BLaER1 treated with 17β-estradiol and CSF1 and Interleukin-3, amounts not matched to agents 10 nM and 100 nM (cell line): ENCODE data around the gene ADAMTS17.

ENCODE experiments used
- H3K27ac ChIP-seq, 11 experiments: shearing (Covaris generic); formaldehyde crosslinking; 2 replicates each; pipeline ENCODE4 v1.8.1; 2022
- H3K27me3 ChIP-seq, 11 experiments: shearing (Covaris generic); formaldehyde crosslinking; 2 replicates each; pipeline ENCODE4 v1.8.1; 2022
- H3K36me3 ChIP-seq, 11 experiments: shearing (Covaris generic); formaldehyde crosslinking; 2 replicates each; pipeline ENCODE4 v1.8.1; 2022
- H3K4me1 ChIP-seq, 10 experiments: shearing (Covaris generic); formaldehyde crosslinking; 2 replicates each; pipeline ENCODE4 v1.8.1; 2022
- H3K4me2 ChIP-seq, 11 experiments: shearing (Covaris generic); formaldehyde crosslinking; 2 replicates each; pipeline ENCODE4 v1.8.1; 2022
- H3K4me3 ChIP-seq, 10 experiments: shearing (Covaris generic); formaldehyde crosslinking; 2 replicates each; pipeline ENCODE4 v1.8.1; 2022
- H3K9ac ChIP-seq, 11 experiments: shearing (Covaris generic); formaldehyde crosslinking; 2 replicates each; pipeline ENCODE4 v1.8.1; 2022
- H3K9me3 ChIP-seq, 11 experiments: shearing (Covaris generic); formaldehyde crosslinking; replicated peaks in 1 of 11; 2 replicates each; pipeline ENCODE4 v1.8.1; 2022
- H4K20me1 ChIP-seq, 11 experiments: shearing (Covaris generic); formaldehyde crosslinking; 2 replicates each; pipeline ENCODE4 v1.8.1; 2022
- Cebpa-rat ChIP-seq, 11 experiments: shearing (Covaris generic); IDR thresholded peaks; 2 replicates each; pipeline ENCODE4 v1.8.1; 2022

The ADAMTS17 gene

DNA sequence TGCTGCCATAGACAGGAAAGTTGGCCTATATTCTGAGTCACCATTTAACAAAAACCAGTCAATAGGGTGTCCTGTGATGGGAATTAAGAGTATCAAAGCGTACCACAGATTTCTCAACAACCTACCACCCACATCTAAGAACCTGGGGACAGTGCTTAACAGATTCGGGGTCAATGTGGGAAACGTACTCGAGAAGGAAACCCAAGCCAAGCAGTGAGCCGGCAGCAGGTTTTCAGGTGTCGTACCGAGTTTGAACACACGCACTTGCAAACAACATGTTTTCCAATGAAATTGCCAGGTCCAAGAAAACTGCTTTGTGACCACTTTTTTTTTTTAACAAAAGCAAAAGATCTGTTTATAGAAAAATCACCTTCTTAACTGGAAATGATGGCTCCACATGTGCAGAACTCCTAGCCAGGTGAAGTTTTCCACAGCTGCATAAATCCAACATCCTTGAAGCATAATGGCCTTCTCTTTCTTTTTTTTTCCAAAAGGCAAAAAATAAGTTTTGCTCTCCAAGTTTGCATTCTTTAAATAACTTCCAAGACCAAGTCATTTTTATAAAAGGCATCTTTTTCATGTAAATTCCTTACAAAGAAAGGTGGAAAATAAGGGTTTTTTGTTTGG is 45.7 kb downstream of the ADAMTS17 start:
- Histone ChIP-seq H3K9ac (no peak overlapping the region), H3K4me2 (no peak overlapping the region), H3K27ac (no peak overlapping the region), H3K4me1 (peaks cover 0 to 5% (median 0%) of the 10 kb centered on the region in 10 experiments; a peak in 2 of 20 replicates), H3K27me3 (no peaks in the 10 kb centered on the region), H3K36me3 (no peaks in the 10 kb centered on the region), H3K9me3 (peaks cover 12 to 48% (median 26%) of the 10 kb centered on the region in 11 experiments), H3K4me3 (no peak overlapping the region), H4K20me1 (no peaks in the 10 kb centered on the region)
- TF ChIP-seq Cebpa-rat (IDR thresholded peaks at IDR 0.05): no peak

DNA sequence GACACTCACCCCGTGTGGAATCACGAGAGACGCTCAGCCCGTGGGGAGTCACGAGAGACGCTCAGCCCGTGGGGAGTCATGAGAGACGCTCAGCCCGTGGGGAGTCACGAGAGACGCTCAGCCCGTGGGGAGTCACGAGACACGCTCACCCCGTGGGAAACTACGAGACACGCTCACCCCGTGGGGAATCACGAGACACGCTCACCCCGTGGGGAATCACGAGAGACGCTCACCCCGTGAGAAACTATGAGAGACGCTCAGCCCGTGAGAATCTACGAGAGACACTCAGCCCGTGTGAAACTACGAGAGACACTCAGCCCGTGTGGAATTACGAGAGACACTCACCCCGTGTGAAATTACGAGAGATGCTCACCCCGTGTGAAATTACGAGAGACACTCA is 49.8 kb downstream of the ADAMTS17 start:
- H3K27ac ChIP-seq: no peak overlapping the region
- H3K4me3 ChIP-seq: no peak overlapping the region
- no peaks in the 10 kb centered on the region for H4K20me1 ChIP-seq
- no peaks in the 10 kb centered on the region for H3K27me3 ChIP-seq
- TF ChIP-seq Cebpa-rat (IDR thresholded peaks at IDR 0.05): no peak
- no peaks in the 10 kb centered on the region for H3K4me1 ChIP-seq
- no peaks in the 10 kb centered on the region for H3K36me3 ChIP-seq
- H3K9ac ChIP-seq: no peak overlapping the region
- H3K9me3 ChIP-seq: peaks cover 0 to 38% (median 12%) of the 10 kb centered on the region in 11 experiments; a peak in 12 of 22 replicates
- H3K4me2 ChIP-seq: no peak overlapping the region

DNA sequence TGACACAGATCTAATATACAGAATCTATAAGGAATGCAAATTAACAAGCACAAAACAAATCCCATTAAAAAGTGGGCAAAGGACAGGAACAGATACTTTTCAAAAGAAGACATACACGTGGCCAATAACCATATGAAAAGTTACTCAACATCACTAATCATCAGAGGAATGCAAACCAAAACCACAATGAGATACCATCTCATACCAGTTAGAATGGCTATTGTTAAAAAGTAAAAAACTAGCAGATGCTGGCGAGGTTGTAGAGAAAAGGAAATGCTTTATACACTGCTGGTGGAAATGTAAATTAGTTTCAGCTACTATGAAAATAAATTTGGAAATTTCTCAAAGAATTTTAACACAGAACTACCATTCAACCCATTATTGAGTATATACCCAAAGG is 50.7 kb downstream of the ADAMTS17 start:
- Histone ChIP-seq H3K27ac (no peak overlapping the region), H3K9me3 (peaks cover 0 to 44% (median 16%) of the 10 kb centered on the region in 11 experiments; a peak in 14 of 22 replicates), H3K27me3 (no peaks in the 10 kb centered on the region), H3K4me3 (no peak overlapping the region), H3K9ac (no peak overlapping the region), H3K36me3 (no peaks in the 10 kb centered on the region), H3K4me2 (no peak overlapping the region), H3K4me1 (no peaks in the 10 kb centered on the region), H4K20me1 (no peaks in the 10 kb centered on the region)
- TF ChIP-seq Cebpa-rat (IDR thresholded peaks at IDR 0.05): no peak

DNA sequence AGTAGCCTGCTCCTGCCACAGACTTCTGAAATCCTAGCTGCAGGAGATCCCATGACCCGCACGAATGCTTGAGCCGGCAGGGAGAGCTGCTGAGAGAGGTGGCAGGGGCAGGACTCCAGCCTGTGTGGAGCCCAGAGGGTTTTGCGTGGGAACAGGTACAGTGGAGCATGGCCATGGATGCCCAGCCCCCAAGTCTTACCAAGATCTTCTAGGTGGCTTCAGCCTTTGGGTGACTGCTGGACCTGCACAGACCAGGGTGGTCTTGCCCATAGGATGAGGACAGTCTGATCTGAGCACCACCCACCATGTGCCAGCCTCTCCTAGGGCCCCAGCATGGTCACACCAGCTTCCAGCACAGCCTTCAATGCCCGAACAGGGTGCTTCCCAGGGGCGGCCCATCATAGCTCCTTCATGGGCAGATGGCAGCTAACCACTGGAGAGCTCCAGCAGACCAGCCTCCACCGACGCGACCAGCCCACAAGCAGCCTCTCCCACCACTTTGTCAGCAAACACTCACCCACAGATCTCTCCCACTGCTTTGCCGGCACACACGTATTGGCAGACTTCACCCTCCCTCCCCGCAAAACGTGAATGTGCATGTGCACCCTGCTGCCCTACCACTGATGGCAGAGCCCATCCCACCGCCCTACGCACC is 56.0 kb downstream of the ADAMTS17 start:
- Histone ChIP-seq H3K4me1 (no peaks in the 10 kb centered on the region), H3K27me3 (no peaks in the 10 kb centered on the region), H3K36me3 (no peaks in the 10 kb centered on the region), H3K9ac (no peak overlapping the region), H3K9me3 (peaks cover 0 to 22% (median 8%) of the 10 kb centered on the region in 11 experiments; a peak in 10 of 22 replicates), H4K20me1 (no peaks in the 10 kb centered on the region), H3K27ac (no peak overlapping the region), H3K4me3 (no peak overlapping the region), H3K4me2 (no peak overlapping the region)
- TF ChIP-seq Cebpa-rat (IDR thresholded peaks at IDR 0.05): no peak

DNA sequence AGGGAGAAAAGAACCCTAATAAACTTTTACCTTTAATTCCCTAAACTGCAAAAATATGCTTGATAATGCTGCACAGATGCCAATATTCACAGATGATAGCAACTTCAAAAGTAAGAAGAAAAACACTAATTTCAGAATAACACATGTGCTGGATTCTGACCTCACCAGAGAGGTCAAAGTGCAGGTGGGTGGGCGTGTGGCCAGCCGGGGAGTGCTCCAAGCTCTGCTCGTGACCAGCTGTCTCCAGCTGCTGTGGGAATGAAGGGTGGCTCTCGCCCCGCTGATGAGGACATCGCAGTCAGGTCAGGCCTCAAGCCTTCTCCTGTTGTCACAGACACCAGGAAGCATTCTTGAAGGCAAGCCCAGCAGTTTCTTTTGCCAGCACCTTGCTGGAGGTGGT is 57.1 kb downstream of the ADAMTS17 start:
- no peak overlapping the region for H3K4me3 ChIP-seq
- H3K36me3 ChIP-seq: no peaks in the 10 kb centered on the region
- no peak for TF ChIP-seq Cebpa-rat (IDR thresholded peaks at IDR 0.05)
- H3K9ac ChIP-seq: no peak overlapping the region
- no peak overlapping the region for H3K4me2 ChIP-seq
- peaks cover 0 to 22% (median 8%) of the 10 kb centered on the region in 11 experiments; a peak in 10 of 22 replicates for H3K9me3 ChIP-seq
- no peaks in the 10 kb centered on the region for H4K20me1 ChIP-seq
- H3K4me1 ChIP-seq: no peaks in the 10 kb centered on the region
- H3K27me3 ChIP-seq: no peaks in the 10 kb centered on the region
- H3K27ac ChIP-seq: no peak overlapping the region

DNA sequence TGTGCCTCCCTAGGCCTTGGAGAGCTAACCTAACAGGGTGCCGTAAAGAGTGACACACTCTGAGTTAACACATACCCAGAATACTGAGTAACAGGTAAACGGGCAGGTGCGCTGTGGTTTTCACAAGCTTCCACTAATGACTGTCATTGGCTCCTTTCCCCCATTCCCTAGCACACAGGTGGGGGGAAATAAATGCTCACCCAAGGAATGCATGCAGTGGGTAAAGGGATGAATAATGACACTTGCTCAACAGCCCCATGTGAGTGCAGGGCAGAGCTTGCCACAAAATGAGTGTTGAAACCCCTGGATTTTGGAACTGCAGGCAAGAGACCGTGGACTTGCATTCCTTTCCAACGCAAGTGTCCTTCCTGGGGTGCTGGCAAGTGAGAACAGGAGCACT is 57.6 kb downstream of the ADAMTS17 start:
- no peaks in the 10 kb centered on the region for H4K20me1 ChIP-seq
- H3K4me2 ChIP-seq: no peak overlapping the region
- H3K9ac ChIP-seq: no peak overlapping the region
- no peaks in the 10 kb centered on the region for H3K27me3 ChIP-seq
- TF ChIP-seq Cebpa-rat (IDR thresholded peaks at IDR 0.05): no peak
- no peak overlapping the region for H3K4me3 ChIP-seq
- no peaks in the 10 kb centered on the region for H3K4me1 ChIP-seq
- H3K36me3 ChIP-seq: no peaks in the 10 kb centered on the region
- H3K9me3 ChIP-seq: peaks cover 0 to 22% (median 8%) of the 10 kb centered on the region in 11 experiments; a peak in 10 of 22 replicates
- no peak overlapping the region for H3K27ac ChIP-seq

DNA sequence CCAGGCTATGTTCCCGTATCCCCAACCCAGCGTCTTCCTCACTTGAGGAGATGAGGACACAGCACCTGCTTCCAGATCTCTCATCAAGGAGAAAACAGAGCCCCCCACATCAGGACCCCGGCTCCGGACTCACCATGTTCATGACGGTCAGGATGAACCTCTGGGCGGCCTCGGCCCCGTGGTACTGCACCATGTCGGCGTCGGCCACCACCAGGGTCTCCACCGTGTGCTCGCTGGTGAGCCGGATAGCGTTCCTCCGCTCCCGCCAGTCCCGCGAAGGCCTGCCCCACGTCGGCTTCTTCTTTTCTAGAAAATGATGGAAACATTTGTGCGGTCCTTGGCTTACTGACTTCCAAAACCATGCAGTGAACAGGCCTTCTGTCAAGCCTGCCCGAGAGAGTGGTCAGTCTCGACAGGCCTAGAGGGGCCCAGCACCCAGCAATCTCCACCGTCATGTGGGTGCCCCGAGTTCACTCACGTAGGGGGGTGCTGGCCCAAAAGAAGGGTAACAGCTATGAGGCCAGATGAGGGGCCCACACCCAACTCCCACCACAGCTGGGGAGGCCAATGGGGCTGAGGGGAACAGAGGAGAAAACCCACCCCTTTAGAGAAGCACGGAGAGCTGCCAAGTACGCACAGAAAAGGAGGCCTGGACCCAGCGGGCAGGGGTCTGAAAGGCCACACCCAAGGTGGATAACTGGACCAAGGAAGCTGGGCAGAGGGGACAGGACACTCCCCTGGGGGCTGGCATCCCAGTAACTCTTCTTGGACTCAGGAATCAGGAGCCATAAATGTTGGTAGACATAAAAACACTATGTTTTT is 60.5 kb downstream of the ADAMTS17 start:
- H3K4me2 ChIP-seq: no peak overlapping the region
- TF ChIP-seq Cebpa-rat (IDR thresholded peaks at IDR 0.05): no peak
- H3K36me3 ChIP-seq: no peaks in the 10 kb centered on the region
- H3K4me3 ChIP-seq: no peak overlapping the region
- H3K27ac ChIP-seq: no peak overlapping the region
- no peaks in the 10 kb centered on the region for H4K20me1 ChIP-seq
- peaks cover 0 to 9% (median 3%) of the 10 kb centered on the region in 11 experiments; a peak in 5 of 22 replicates for H3K9me3 ChIP-seq
- H3K27me3 ChIP-seq: no peaks in the 10 kb centered on the region
- H3K9ac ChIP-seq: no peak overlapping the region
- no peaks in the 10 kb centered on the region for H3K4me1 ChIP-seq

DNA sequence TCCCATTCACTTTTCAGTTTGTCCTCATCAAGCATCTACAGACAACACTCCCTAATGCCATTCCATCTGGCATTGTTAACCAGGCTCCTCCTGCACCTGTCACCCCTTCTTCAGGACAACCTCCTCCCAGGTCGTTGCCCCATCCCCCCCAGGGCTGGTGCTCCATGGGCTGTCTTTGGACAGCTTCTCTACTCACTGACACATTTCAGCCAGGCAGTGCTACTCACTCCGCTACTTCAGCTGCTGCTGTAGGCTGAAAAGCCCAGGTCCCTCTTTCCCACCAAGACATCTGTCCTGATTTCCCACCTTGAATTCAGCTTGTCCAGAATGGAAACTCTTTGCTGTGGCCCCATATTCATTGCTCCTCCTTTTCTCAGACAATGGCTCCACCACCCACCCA is 61.9 kb downstream of the ADAMTS17 start:
- no peak for TF ChIP-seq Cebpa-rat (IDR thresholded peaks at IDR 0.05)
- H3K9me3 ChIP-seq: peaks cover 0 to 8% (median 0%) of the 10 kb centered on the region in 11 experiments; a peak in 1 of 22 replicates
- H3K27ac ChIP-seq: no peak overlapping the region

DNA sequence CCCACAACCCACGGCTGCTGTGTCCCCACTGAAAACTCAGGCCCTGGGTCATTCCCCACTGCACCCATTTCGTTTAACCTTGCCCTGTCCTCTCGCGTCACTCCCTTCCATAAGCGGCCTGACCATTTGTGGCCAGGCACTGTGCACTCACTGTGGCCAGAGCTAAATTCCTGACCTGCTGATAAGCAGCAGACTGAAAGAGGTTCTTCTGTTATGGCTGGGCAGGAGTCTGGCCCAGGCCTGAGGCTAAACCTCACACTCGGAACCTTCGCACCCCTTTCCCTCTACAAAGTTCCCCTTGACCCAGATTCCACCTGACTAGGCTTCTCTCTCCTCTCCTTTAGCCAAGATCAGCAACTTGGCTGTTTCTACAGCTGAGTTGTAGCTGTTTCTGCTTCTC is 62.3 kb downstream of the ADAMTS17 start:
- Histone ChIP-seq H3K4me3 (no peak overlapping the region), H3K4me1 (no peaks in the 10 kb centered on the region), H3K9me3 (peaks cover 0 to 8% (median 0%) of the 10 kb centered on the region in 11 experiments; a peak in 1 of 22 replicates), H4K20me1 (no peaks in the 10 kb centered on the region), H3K9ac (no peak overlapping the region), H3K4me2 (no peak overlapping the region), H3K27me3 (no peaks in the 10 kb centered on the region), H3K27ac (no peak overlapping the region), H3K36me3 (no peaks in the 10 kb centered on the region)
- no peak for TF ChIP-seq Cebpa-rat (IDR thresholded peaks at IDR 0.05)

More for the DNA sequence above, 61.9 kb downstream of the ADAMTS17 start:
- Histone ChIP-seq H3K4me1 (no peaks in the 10 kb centered on the region), H3K4me2 (no peak overlapping the region), H3K9ac (no peak overlapping the region), H3K36me3 (no peaks in the 10 kb centered on the region), H3K27me3 (no peaks in the 10 kb centered on the region), H4K20me1 (no peaks in the 10 kb centered on the region), H3K4me3 (no peak overlapping the region)
